ENCODE data around the gene TSPEAR.
"Not testable (repeated sequence)": the region's sequence is repeated elsewhere in the genome, so short reads cannot be mapped to it uniquely, and the experiment has no call there.

TSPEAR gene

GRCh38 chr21:44505673-44506278 is 205.6 kb downstream of the TSPEAR start:
- no peak overlapping the region for H3K4me3 ChIP-seq (ENCODE audit: low read depth, low read length, poor library complexity, severe bottlenecking)
- H3K4me1 ChIP-seq (ENCODE audit: insufficient read depth, low read length, severe bottlenecking), result no peaks in the 10 kb centered on the region
- H3K27ac ChIP-seq (ENCODE audit: low read depth, low read length, poor library complexity, severe bottlenecking), result no peak overlapping the region
- H3K27me3 ChIP-seq (ENCODE audit: insufficient read depth, low read length), result no peaks in the 10 kb centered on the region; the same call in 1 of the 2 replicates
- no peak overlapping the region for H2AFZ ChIP-seq (ENCODE audit: low read length)
- no peaks in the 10 kb centered on the region for H4K20me1 ChIP-seq (ENCODE audit: insufficient read depth, low read length)
- no peaks in the 10 kb centered on the region for H3K36me3 ChIP-seq (ENCODE audit: insufficient read depth, low read length)
- no peaks in the 10 kb centered on the region for H3K9me2 ChIP-seq (ENCODE audit: low read depth, low read length)
- H3K79me2 ChIP-seq (ENCODE audit: insufficient read depth, low read length), result no peaks in the 10 kb centered on the region
- no peaks in the 10 kb centered on the region for H3F3A ChIP-seq (ENCODE audit: insufficient read depth, low read length)
- H3K4me2 ChIP-seq (ENCODE audit: low read length), result no peak overlapping the region
- TF ChIP-seq CTCF (IDR thresholded peaks at IDR 0.05; ENCODE audit: low read length), result no peak
- TF ChIP-seq EZH2 (IDR thresholded peaks at IDR 0.05; ENCODE audit: borderline replicate concordance, low read length), result no peak
- no peak overlapping the region for H3K9ac ChIP-seq (ENCODE audit: low read length)
- H3K9me3 ChIP-seq (ENCODE audit: low read length), result no peaks in the 10 kb centered on the region

- no peak overlapping the region for H2AFZ ChIP-seq (ENCODE audit: low read length)
- H3K27me3 ChIP-seq (ENCODE audit: insufficient read depth, low read length), result no peaks in the 10 kb centered on the region; the same call in 1 of the 2 replicates
- H3K4me2 ChIP-seq (ENCODE audit: low read length), result no peak overlapping the region
- no peaks in the 10 kb centered on the region for H3K36me3 ChIP-seq (ENCODE audit: insufficient read depth, low read length)
- TF ChIP-seq EZH2 (IDR thresholded peaks at IDR 0.05; ENCODE audit: borderline replicate concordance, low read length) (no peak), CTCF (IDR thresholded peaks at IDR 0.05; ENCODE audit: low read length) (no peak)
- H3K9me3 ChIP-seq (ENCODE audit: low read length), result no peaks in the 10 kb centered on the region
- no peaks in the 10 kb centered on the region for H4K20me1 ChIP-seq (ENCODE audit: insufficient read depth, low read length)
- no peaks in the 10 kb centered on the region for H3F3A ChIP-seq (ENCODE audit: insufficient read depth, low read length)
- no peak overlapping the region for H3K27ac ChIP-seq (ENCODE audit: low read depth, low read length, poor library complexity, severe bottlenecking)
- H3K4me1 ChIP-seq (ENCODE audit: insufficient read depth, low read length, severe bottlenecking), result no peaks in the 10 kb centered on the region
- H3K4me3 ChIP-seq (ENCODE audit: low read depth, low read length, poor library complexity, severe bottlenecking), result no peak overlapping the region
- H3K9ac ChIP-seq (ENCODE audit: low read length), result no peak overlapping the region
- H3K79me2 ChIP-seq (ENCODE audit: insufficient read depth, low read length), result no peaks in the 10 kb centered on the region
- no peaks in the 10 kb centered on the region for H3K9me2 ChIP-seq (ENCODE audit: low read depth, low read length)
These were observed 207.4 kb downstream of the TSPEAR start for GRCh38 chr21:44503901-44504399.

- H3K9ac ChIP-seq (ENCODE audit: low read length); H3K9me2 ChIP-seq (ENCODE audit: low read depth, low read length); H3F3A ChIP-seq (ENCODE audit: insufficient read depth, low read length); H4K20me1 ChIP-seq (ENCODE audit: insufficient read depth, low read length); H2AFZ ChIP-seq (ENCODE audit: low read length); H3K27me3 ChIP-seq (ENCODE audit: insufficient read depth, low read length); H3K4me1 ChIP-seq (ENCODE audit: insufficient read depth, low read length, severe bottlenecking); H3K4me2 ChIP-seq (ENCODE audit: low read length); H3K4me3 ChIP-seq (ENCODE audit: low read depth, low read length, poor library complexity, severe bottlenecking); H3K9me3 ChIP-seq (ENCODE audit: low read length); H3K36me3 ChIP-seq (ENCODE audit: insufficient read depth, low read length); H3K79me2 ChIP-seq (ENCODE audit: insufficient read depth, low read length); H3K27ac ChIP-seq (ENCODE audit: low read depth, low read length, poor library complexity, severe bottlenecking): not testable (repeated sequence)
These were observed 208.1 kb downstream of the TSPEAR start for GRCh38 chr21:44503006-44503889.
